ENCODE data around the gene SLFN12L.

Gene SLFN12L

DNA sequence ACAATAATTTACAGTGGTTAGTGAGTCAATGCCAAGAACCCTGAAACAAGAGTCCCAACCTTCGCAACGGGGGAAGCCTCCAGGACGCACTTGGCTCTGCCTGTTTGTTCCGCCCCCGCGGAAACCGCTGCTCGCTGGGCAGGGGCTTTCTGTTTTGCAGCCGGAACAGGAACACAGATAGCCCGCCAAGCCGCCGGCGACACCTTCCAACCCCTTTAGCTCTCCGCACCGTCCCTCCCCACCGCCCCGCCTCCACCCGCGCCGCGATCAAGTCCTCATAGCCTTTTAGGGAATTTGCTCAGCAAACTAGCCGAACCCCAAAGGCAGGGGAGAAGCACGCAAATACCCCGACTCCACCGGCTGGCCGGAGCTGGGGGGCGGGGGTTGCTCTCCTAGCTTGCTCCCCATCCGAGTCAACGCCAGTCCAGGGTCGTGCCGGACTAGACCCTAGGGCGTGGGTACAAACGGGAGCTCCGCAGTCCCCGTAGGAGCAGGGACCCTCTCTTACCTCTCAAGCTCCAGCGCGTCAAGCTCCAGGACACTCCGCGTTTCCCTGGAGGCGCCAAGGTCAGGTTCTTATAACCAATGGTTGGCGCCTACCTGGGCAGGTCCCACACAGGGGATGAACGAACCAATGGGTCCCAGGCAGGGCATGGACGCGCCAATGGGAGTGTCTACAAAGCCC lies 89.1 kb downstream of the SLFN12L start, which contains the start of gene SLFN13:
Gene SLFN13 (minus strand): TSS at position 553 of the 685 bp plus-strand sequence. CDS start 3,086 bp downstream, outside the sequence.
- TF ChIP-seq, protein P1, sequence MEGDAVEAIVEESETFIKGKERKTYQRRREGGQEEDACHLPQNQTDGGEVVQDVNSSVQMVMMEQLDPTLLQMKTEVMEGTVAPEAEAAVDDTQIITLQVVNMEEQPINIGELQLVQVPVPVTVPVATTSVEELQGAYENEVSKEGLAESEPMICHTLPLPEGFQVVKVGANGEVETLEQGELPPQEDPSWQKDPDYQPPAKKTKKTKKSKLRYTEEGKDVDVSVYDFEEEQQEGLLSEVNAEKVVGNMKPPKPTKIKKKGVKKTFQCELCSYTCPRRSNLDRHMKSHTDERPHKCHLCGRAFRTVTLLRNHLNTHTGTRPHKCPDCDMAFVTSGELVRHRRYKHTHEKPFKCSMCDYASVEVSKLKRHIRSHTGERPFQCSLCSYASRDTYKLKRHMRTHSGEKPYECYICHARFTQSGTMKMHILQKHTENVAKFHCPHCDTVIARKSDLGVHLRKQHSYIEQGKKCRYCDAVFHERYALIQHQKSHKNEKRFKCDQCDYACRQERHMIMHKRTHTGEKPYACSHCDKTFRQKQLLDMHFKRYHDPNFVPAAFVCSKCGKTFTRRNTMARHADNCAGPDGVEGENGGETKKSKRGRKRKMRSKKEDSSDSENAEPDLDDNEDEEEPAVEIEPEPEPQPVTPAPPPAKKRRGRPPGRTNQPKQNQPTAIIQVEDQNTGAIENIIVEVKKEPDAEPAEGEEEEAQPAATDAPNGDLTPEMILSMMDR (IDR thresholded peaks at IDR 0.05; ENCODE audit: low read depth, low read length), result no peak
- DNase-seq (ENCODE audit: extremely low read depth, low read depth), result no peak

DNA sequence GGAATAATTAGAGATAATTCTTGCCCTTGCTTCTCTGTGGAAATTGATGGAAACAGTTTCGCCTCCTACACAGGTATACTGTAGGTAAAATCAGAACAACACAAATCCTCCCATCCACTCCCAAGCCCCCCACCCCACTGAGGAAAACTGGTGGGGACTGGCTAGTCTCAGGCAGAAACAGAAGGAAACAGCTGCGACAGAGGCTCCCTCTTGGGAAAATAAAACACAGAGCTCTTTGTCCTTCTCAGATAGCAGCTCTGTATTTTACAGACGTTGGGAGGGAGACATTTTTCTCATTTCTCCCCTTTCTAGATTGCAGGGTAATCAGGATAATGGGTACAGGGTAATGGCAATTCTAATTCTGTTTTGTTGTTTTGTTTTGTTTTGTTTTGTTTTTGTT lies 90.0 kb downstream of the SLFN12L start:
- TF ChIP-seq, protein P1 (IDR thresholded peaks at IDR 0.05; ENCODE audit: low read depth, low read length), result no peak

DNA sequence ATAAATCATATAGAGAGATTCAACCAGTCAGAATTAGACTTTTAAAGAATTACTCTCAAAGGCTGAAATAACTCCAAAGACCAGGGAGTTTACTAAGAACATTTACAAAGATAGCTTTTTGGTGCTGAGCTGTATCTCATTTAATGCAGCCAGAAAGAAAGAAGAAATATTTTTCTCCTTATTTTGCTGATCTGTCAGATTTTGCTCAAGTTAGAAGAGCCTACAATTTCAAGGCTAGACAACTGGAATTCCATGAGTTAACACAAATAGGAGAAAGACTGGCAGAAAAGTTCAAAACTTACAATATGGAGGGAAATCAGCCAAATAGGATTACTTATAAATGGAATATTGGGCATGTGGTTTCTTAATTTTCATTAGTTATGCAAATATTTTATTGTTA lies 99.0 kb downstream of the SLFN12L start:
- no peak for DNase-seq (ENCODE audit: extremely low read depth, low read depth)
- TF ChIP-seq, protein P1 (IDR thresholded peaks at IDR 0.05; ENCODE audit: low read depth, low read length), result no peak

More for the DNA sequence above, 90.0 kb downstream of the SLFN12L start:
- no peak for DNase-seq (ENCODE audit: extremely low read depth, low read depth)

DNA sequence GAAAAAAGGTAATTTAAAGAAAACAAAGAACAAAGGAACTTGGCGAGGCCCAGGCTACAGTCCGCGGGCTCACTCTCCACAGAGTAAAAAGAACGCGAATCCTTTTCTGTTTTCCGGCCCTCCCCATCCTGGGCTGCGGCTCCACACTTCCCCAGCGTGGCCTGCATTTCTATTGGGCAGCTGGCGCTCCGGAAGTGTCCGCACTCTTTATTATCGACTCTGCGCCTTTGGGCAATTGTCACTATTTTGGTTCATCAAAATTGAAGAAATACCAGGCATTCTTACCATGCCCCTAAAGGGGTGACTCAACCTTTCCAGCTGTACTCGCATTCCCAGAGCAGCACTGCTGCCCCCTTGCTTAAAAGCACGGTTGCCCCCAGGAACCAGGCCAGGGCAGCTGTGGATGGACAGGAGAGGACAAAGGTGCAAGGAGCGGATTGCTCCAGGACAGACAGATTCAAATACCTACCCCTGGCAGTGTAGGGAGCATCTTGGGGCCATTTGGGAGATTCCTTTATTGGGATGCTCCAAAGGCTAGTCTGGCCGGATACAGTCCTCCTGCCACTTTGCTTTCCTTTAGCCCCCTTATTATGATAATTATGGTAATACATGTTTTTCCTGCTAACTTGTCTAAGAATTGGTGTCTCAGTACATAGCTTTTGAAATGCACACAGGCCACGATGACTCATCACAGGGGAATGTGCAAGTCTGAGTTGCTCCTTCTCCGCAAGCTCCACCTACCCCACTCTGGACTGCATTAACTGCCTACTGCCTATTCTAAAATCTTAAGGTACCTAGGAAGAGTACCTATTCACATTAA lies 104.2 kb downstream of the SLFN12L start:
- DNase-seq (ENCODE audit: extremely low read depth, low read depth), result peak; percentile 96
- TF ChIP-seq, protein P1 (IDR thresholded peaks at IDR 0.05; ENCODE audit: low read depth, low read length), result peak; percentile 35

DNA sequence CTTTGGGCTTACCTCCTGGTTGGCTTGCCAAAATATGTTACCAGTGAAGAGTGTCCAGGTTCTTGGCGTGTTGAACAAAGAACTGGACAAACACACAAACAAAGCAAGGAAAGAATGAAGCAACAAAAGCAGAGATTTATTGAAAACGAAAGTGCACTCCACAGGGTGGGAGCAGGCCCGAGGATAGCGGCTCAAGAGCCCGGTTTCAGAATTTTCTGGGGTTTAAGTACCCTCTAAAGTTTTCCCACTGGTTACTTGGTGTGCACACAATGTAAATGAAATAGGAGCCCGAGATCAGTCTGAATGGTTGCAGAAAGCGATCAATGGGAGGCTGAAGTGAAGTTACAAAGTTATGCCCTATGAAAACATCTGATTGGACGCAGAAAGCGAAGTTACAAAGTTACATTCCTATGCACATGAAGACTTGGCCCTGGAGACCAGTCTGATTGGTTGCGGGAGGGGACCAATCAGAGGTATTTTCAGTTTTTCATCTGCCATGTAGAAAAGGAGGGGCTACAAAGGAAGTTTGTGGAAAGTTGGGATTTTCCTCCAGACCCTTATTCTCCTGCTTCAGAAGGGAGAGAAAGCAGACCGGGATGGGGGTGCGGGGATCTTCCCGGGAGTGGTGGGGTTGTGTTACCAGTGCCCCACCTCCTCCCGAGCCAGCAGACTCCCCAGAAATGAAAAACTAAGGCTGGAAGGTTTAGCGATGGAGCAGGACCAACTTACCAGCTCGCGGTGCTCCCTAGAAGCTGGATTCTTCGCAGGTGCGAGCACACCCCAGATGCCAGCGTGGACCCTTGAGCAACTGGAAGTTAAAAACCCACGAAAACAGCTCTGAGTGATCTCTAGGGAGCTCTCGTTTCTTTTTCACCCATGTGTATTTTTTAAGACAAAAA lies 105.1 kb downstream of the SLFN12L start, which contains the start of gene SLFN12:
Gene SLFN12 (minus strand): TSS at position 325 of the 899 bp plus-strand sequence. CDS start 9,472 bp downstream, outside the sequence.
- DNase-seq (ENCODE audit: extremely low read depth, low read depth), result peak; percentile 87
- TF ChIP-seq, protein P1 (IDR thresholded peaks at IDR 0.05; ENCODE audit: low read depth, low read length), result no peak

DNA sequence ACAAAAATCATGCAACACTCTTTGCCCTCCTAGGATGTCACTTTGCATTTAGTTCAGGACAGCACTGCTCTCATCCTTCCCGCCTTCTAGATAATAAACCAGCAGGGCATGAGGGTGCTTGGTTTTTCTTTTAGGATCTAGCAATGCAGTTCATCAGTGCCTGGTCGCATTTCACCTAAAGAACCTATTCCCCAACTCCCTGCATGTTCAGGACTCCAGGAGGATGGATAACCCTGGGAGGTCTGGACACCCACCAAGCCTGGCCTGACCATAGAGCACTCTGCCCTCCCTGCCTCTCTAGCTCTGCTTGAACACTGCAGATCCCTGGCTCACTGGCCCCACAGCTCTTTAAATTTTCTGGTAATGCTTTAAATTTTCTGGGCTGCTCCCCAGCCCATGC lies 107.8 kb downstream of the SLFN12L start:
- TF ChIP-seq, protein P1 (IDR thresholded peaks at IDR 0.05; ENCODE audit: low read depth, low read length), result no peak
- no peak for DNase-seq (ENCODE audit: extremely low read depth, low read depth)

All from AG09319 (cell line).